ENCODE results near the gene HTT-AS.

- TF ChIP-seq CTCF (IDR thresholded peaks at IDR 0.05) (no peak), ZFX (IDR thresholded peaks at IDR 0.05; ENCODE audit: borderline replicate concordance) (no peak)
Observed at GRCh38 chr4:3039706-3040366, 34.5 kb downstream of the HTT-AS start.
